Endodermal cell (in vitro differentiated cells): ENCODE data around the gene FGD4. TPM values are rescaled to one million over a fixed set of nuclear protein-coding genes. Genes with fewer than 3 reads are reported as not detected.

Experiments used
- DNase-seq: peaks from one replicate; pipeline ENCODE4 v3.0.0-alpha.2; 2017
- H3K27ac ChIP-seq: 2 replicates; pipeline ENCODE4 v1.5.1; 2013; ENCODE audit warnings: mild to moderate bottlenecking, low read depth, low read length, moderate library complexity
- H3K27me3 ChIP-seq: 2 replicates; pipeline ENCODE4 v1.6.1; 2013; ENCODE audit warnings: mild to moderate bottlenecking, low read length, moderate library complexity; ENCODE audit not compliant: insufficient read depth, control insufficient read depth, poor library complexity, severe bottlenecking
- H3K36me3 ChIP-seq: 2 replicates; pipeline ENCODE4 v1.7.0; 2013; ENCODE audit warnings: mild to moderate bottlenecking, low read length, moderate library complexity; ENCODE audit not compliant: control insufficient read depth, insufficient read depth
- H3K4me1 ChIP-seq: one replicate; pipeline ENCODE4 v1.7.0; 2013; ENCODE audit warnings: low read length; ENCODE audit not compliant: control insufficient read depth, insufficient read depth
- H3K4me3 ChIP-seq: 2 replicates; pipeline ENCODE4 v1.5.1; 2013; ENCODE audit warnings: mild to moderate bottlenecking, low read length, moderate library complexity
- H3K9ac ChIP-seq: 2 replicates; pipeline ENCODE4 v1.6.1; 2013; ENCODE audit warnings: mild to moderate bottlenecking, low read length, moderate library complexity; ENCODE audit not compliant: poor library complexity, severe bottlenecking; ENCODE audit errors: extremely low read depth
- H3K9me3 ChIP-seq: 2 replicates; pipeline ENCODE4 v1.6.1; 2013; ENCODE audit warnings: mild to moderate bottlenecking, low read length, moderate library complexity; ENCODE audit not compliant: control insufficient read depth
- H3K27ac Mint-ChIP-seq: 2 replicates; pipeline ENCODE4 v1.8.0; 2020; ENCODE audit warnings: mixed read lengths
- H3K27me3 Mint-ChIP-seq: 2 replicates; pipeline ENCODE4 v1.8.0; 2021; ENCODE audit warnings: mild to moderate bottlenecking, mixed read lengths; ENCODE audit not compliant: insufficient read depth
- H3K36me3 Mint-ChIP-seq: 2 replicates; pipeline ENCODE4 v1.8.0; 2020; ENCODE audit warnings: low read depth, mixed read lengths
- H3K4me1 Mint-ChIP-seq: 2 replicates; pipeline ENCODE4 v1.8.0; 2020; ENCODE audit warnings: mixed read lengths
- H3K4me3 Mint-ChIP-seq: 2 replicates; pipeline ENCODE4 v1.8.0; 2020; ENCODE audit warnings: mild to moderate bottlenecking, moderate library complexity, mixed read lengths
- H3K9me3 Mint-ChIP-seq: 2 replicates; pipeline ENCODE4 v1.8.0; 2020; ENCODE audit warnings: mild to moderate bottlenecking, mixed read lengths
- WGBS, 2 experiments: methylation state at CpG; one replicate each; pipeline versions ENCODE4 v1.1.5 to v1.1.7; 2013; ENCODE audit warnings: missing lambda C conversion rate in 2 of 2, mixed read lengths in 1 of 2; ENCODE audit not compliant: insufficient coverage in 1 of 2, insufficient read length in 1 of 2; 5-methylcytosine and 5-hydroxymethylcytosine counted together
- total RNA-seq, 2 donors: library from RNA; stranded (reverse); fragmentation: NEBNext Ultra II Directional in 1 of 2; extraction: Animal tissue kit (Norgen Biotek cat#: 25700) in 1 of 2; gene quantifications; 2 replicates in 1 of 2; 3 replicates in 1 of 2; pipeline ENCODE4 v1.2.1, GENCODE V29; 2021
- TF ChIP-seq, protein P1 (sequence below): fragments of 200-600 bp; sonication (generic); conservative IDR thresholded peaks from 2 replicates; pipeline ENCODE4 v1.5.0; 2021; ENCODE audit warnings: antibody characterized with exemption, mild to moderate bottlenecking

The FGD4 gene
- total RNA-seq, 2 donors from 2014 or later: 27.6 to 57.7 TPM

DNA sequence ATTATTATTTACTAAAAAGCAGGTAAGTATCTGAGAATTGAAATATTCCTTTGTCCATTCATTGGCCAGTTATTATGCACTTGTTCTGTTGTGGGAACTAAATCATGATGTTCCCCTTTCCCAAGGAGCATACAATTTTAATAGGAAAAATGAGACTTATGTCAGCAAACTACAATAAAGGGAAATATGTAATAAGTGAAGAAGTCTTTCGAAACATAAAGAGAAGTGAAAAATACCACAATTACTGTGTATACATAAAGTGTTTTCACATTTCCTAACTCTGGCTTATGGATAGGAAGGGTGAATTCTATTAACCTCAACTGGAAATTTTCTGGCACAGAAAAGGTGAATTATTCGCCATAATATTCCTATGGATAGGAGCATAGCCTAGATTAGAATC lies 201.3 kb downstream of the FGD4 start:
- Histone ChIP-seq H3K9me3 (no peaks in the 10 kb centered on the region), H3K27me3 (no peaks in the 10 kb centered on the region), H3K9ac (no peak overlapping the region), H3K4me3 (no peak overlapping the region), H3K27ac (no peak overlapping the region), H3K36me3 (peaks cover 77% of the 10 kb centered on the region), H3K4me1 (no peaks in the 10 kb centered on the region)
- no peak for DNase-seq
- Mint-ChIP-seq H3K36me3 (peaks cover 45% of the 10 kb centered on the region), H3K9me3 (no peaks in the 10 kb centered on the region), H3K4me1 (peaks cover 12% of the 10 kb centered on the region), H3K27ac (no peak overlapping the region), H3K27me3 (no peaks in the 10 kb centered on the region), H3K4me3 (no peak overlapping the region)
- TF ChIP-seq, protein P1, sequence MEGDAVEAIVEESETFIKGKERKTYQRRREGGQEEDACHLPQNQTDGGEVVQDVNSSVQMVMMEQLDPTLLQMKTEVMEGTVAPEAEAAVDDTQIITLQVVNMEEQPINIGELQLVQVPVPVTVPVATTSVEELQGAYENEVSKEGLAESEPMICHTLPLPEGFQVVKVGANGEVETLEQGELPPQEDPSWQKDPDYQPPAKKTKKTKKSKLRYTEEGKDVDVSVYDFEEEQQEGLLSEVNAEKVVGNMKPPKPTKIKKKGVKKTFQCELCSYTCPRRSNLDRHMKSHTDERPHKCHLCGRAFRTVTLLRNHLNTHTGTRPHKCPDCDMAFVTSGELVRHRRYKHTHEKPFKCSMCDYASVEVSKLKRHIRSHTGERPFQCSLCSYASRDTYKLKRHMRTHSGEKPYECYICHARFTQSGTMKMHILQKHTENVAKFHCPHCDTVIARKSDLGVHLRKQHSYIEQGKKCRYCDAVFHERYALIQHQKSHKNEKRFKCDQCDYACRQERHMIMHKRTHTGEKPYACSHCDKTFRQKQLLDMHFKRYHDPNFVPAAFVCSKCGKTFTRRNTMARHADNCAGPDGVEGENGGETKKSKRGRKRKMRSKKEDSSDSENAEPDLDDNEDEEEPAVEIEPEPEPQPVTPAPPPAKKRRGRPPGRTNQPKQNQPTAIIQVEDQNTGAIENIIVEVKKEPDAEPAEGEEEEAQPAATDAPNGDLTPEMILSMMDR: no peak
- 100% methylated on average over 1 to 2 of the region's 2 CpGs for WGBS, 2 experiments

DNA sequence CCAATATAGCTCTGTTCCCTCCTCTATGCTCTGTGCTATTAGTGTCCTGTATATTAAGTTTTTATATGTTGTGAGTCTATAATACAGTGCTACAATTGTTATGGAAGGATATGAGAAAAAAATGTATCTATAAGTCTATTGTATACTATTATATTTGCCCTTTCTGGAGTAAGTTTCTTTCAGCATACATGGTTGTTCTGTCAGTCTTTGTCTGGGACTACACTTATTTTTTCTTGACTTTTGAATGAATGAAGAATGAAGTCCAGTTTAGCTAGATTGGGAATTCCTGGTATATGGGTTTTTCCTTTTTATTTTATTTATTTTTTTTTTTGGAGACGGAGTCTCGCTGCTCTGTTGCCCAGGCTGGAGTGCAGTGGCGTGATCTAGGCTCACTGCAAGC lies 203.7 kb downstream of the FGD4 start:
- H3K4me1 Mint-ChIP-seq: peaks cover 12% of the 10 kb centered on the region
- peaks cover 80% of the 10 kb centered on the region for H3K36me3 ChIP-seq

DNA sequence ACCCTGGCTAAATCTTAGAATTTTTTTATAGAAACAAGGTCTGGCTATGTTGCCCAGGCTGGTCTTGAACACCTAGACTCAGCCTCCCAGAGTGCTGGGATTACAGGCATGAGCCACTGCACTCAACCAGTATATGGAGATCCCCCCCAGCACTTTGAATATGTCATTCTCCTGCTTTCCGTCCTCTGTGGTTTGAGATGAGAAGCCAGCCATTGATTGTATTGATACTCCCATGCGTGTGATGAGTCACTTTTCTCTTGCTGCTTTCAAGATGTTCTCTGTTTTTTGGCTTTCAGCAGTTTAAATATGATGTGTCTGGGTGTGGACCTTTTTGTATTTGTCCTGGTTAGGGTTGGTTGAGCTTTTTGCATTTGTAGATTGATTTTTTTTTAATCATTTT lies 204.5 kb downstream of the FGD4 start:
- Mint-ChIP-seq H3K36me3 (peaks cover 44% of the 10 kb centered on the region), H3K4me1 (peaks cover 12% of the 10 kb centered on the region), H3K27me3 (no peaks in the 10 kb centered on the region), H3K27ac (peak overlapping the region; percentile 36), H3K4me3 (no peak overlapping the region), H3K9me3 (no peaks in the 10 kb centered on the region)
- Histone ChIP-seq H3K36me3 (peaks cover 80% of the 10 kb centered on the region), H3K27me3 (no peaks in the 10 kb centered on the region), H3K4me3 (no peak overlapping the region), H3K4me1 (no peaks in the 10 kb centered on the region), H3K9me3 (no peaks in the 10 kb centered on the region), H3K9ac (no peak overlapping the region), H3K27ac (no peak overlapping the region)
- WGBS, 2 experiments: 80 to 98% methylated on average over 1 to 2 of the region's 2 CpGs
- TF ChIP-seq, protein P1: no peak
- DNase-seq: no peak

More for the DNA sequence above, 203.7 kb downstream of the FGD4 start:
- Histone ChIP-seq H3K27me3 (no peaks in the 10 kb centered on the region), H3K4me3 (no peak overlapping the region), H3K9ac (no peak overlapping the region), H3K27ac (no peak overlapping the region), H3K4me1 (no peaks in the 10 kb centered on the region), H3K9me3 (no peaks in the 10 kb centered on the region)
- no peak overlapping the region for H3K4me3 Mint-ChIP-seq
- 99 to 100% methylated on average over 1 to 3 of the region's 3 CpGs for WGBS, 2 experiments
- no peaks in the 10 kb centered on the region for H3K27me3 Mint-ChIP-seq
- peaks cover 52% of the 10 kb centered on the region for H3K36me3 Mint-ChIP-seq
- TF ChIP-seq, protein P1: no peak
- H3K27ac Mint-ChIP-seq: no peak overlapping the region
- no peak for DNase-seq
- no peaks in the 10 kb centered on the region for H3K9me3 Mint-ChIP-seq
